ENCODE data around the gene CYTH3. TPM values are rescaled to one million over a fixed set of nuclear protein-coding genes. Genes with fewer than 3 reads are reported as not detected.
A peak's percentile ranks its signal among the peaks of the same experiment; 100 is the strongest.

The CYTH3 gene
- total and polyA plus RNA-seq, 9 of the 15 experiments (the other 6 are each of a cell fraction or from before 2014, with no cell fraction given), result 0.25 to 15.2 (median 11.4) TPM

GRCh38 chr7:6142871-6143380, 129.5 kb downstream of the CYTH3 start:
- no peak for FAIRE-seq
- in situ Hi-C loops (cut with MboI), result no loop called here

More at GRCh38 chr7:6142871-6143380, 129.5 kb downstream of the CYTH3 start:
- CTCF ChIA-PET (ENCODE audit: low intra/inter-chr PET ratio), result no interaction called here
- no peak for DNase-seq (ENCODE audit: extremely low read depth in 1 of 4, low spot score in 3 of 4)
- POLR2A ChIA-PET, result no interaction called here
- no peak overlapping the region for H3K27ac ChIP-seq (ENCODE audit: extremely low read depth, low read depth, low read length)
- intact Hi-C loops (cut with micrococcal nuclease), result no loop called here
- TF ChIP-seq ZNF146 (CRISPR knock-in tag; IDR thresholded peaks at IDR 0.05; ENCODE audit: unreplicated experiment) (no peak), TEAD1 (CRISPR knock-in tag; IDR thresholded peaks at IDR 0.05) (no peak), EP400 (IDR thresholded peaks at IDR 0.05) (no peak), CLOCK (CRISPR knock-in tag; IDR thresholded peaks at IDR 0.05; ENCODE audit: borderline replicate concordance) (no peak), RFX5 (IDR thresholded peaks at IDR 0.05; ENCODE audit: low read depth, low read length) (no peak), TRIM25 (IDR thresholded peaks at IDR 0.05; ENCODE audit: borderline replicate concordance) (no peak), KHSRP (IDR thresholded peaks at IDR 0.05) (no peak), CBX1 (IDR thresholded peaks at IDR 0.05; ENCODE audit: low read depth) (no peak)
- no peak overlapping the region for H3K4me3 ChIP-seq
- no peak overlapping the region for H3K4me2 ChIP-seq (ENCODE audit: insufficient read depth, low read length)
- H3K27me3 ChIP-seq (ENCODE audit: control insufficient read depth in 2 of 2, insufficient read depth in 2 of 2, low read length in 2 of 2), result no peaks in the 10 kb centered on the region
- H3K9me1 ChIP-seq (ENCODE audit: control insufficient read depth, insufficient read depth, low read length), result no peaks in the 10 kb centered on the region
- H3K79me2 ChIP-seq (ENCODE audit: control insufficient read depth, insufficient read depth, low read length), result no peaks in the 10 kb centered on the region
- H3K9ac ChIP-seq (ENCODE audit: insufficient read depth in 1 of 2, low read depth in 2 of 2, low read length in 2 of 2), result 0 out of 4 replicates have a peak overlapping the region, but pooled peaks of 1 of the 2 experiments have one; percentile 29
- peaks cover 87% of the 10 kb centered on the region for H3K36me3 ChIP-seq (ENCODE audit: control insufficient read depth, insufficient read depth, low read length)
- ATAC-seq, result no peak
- 92% methylated on average over 14 of the region's 16 CpGs for WGBS (ENCODE audit: insufficient coverage, low coverage, missing lambda C conversion rate)
- H3K9me3 ChIP-seq (replicated peaks; ENCODE audit: control insufficient read depth, insufficient read depth, low read depth, low read length), result no peaks in the 10 kb centered on the region
- BruUV-seq (replicated peaks), result no TSS peak
- no peak overlapping the region for H2AFZ ChIP-seq (ENCODE audit: low read depth, low read length)
- no peaks in the 10 kb centered on the region for H4K20me1 ChIP-seq (replicated peaks; ENCODE audit: control insufficient read depth, insufficient read depth, low read length)
- H3K4me1 ChIP-seq (replicated peaks in 1 of 2; ENCODE audit: control insufficient read depth in 2 of 2, insufficient read depth in 2 of 2, low read length in 2 of 2), result no peaks in the 10 kb centered on the region

All from K562 (cell line).